Urinary bladder (tissue), 4 donors: Measurements from ENCODE around the gene RBM33. TPM values are rescaled to one million over a fixed set of nuclear protein-coding genes. Genes with fewer than 3 reads are reported as not detected.

Source experiments
- DNase-seq: peaks from one replicate; pipeline ENCODE4 v3.0.0-alpha.2; 2015; ENCODE audit errors: extremely low spot score
- H3K27ac ChIP-seq: one replicate; pipeline ENCODE4 v1.5.1; 2013; ENCODE audit warnings: low read depth, mild to moderate bottlenecking, moderate library complexity
- H3K36me3 ChIP-seq: one replicate; pipeline ENCODE4 v1.6.1; 2013; ENCODE audit warnings: mild to moderate bottlenecking, moderate library complexity; ENCODE audit not compliant: insufficient read depth
- H3K4me1 ChIP-seq: one replicate; pipeline ENCODE4 v1.6.1; 2013; ENCODE audit warnings: mild to moderate bottlenecking, moderate library complexity; ENCODE audit not compliant: insufficient read depth
- H3K4me3 ChIP-seq: one replicate; pipeline ENCODE4 v1.5.1; 2013; ENCODE audit warnings: low read depth, low read length
- WGBS: extraction: QIAGEN DNeasy Blood & Tissue Kit; methylation state at CpG from one replicate; pipeline ENCODE4 v1.1.7; 2013; 5-methylcytosine and 5-hydroxymethylcytosine counted together
- polyA plus RNA-seq: library from polyadenylated mRNA; stranded (reverse); fragments of 200-250 nt; gene quantifications from one replicate; pipeline ENCODE4 v1.2.3, GENCODE V29; 2013
- total RNA-seq: library from RNA; depleted of rRNA; stranded (reverse); fragments of >200 nt; gene quantifications from one replicate; pipeline ENCODE4 v1.2.3, GENCODE V29; 2014
- donor health status: healthy with polysubstance abuse.
- donor health status: healthy.

RBM33 gene
- total and polyA plus RNA-seq, 2 donors: 15.6 to 49.2 TPM

- 89% methylated on average over 14 of the region's 14 CpGs for WGBS
Measured at GRCh38 chr7:155733582-155734444, 89.4 kb downstream of the RBM33 start.

GRCh38 chr7:155734445-155734809 lies 90.0 kb downstream of the RBM33 start:
- Histone ChIP-seq H3K4me1 (no peaks in the 10 kb centered on the region), H3K27ac (no peak overlapping the region), H3K4me3 (no peak overlapping the region), H3K36me3 (no peaks in the 10 kb centered on the region)
- DNase-seq: no peak
- WGBS: 80% methylated on average over 3 of the region's 3 CpGs

More at GRCh38 chr7:155733582-155734444, 89.4 kb downstream of the RBM33 start:
- Histone ChIP-seq H3K4me1 (no peaks in the 10 kb centered on the region), H3K4me3 (no peak overlapping the region), H3K27ac (no peak overlapping the region), H3K36me3 (no peaks in the 10 kb centered on the region)
- DNase-seq: no peak

GRCh38 chr7:155735442-155736115 lies 91.1 kb downstream of the RBM33 start:
- Histone ChIP-seq H3K27ac (no peak overlapping the region), H3K36me3 (no peaks in the 10 kb centered on the region), H3K4me1 (no peaks in the 10 kb centered on the region), H3K4me3 (no peak overlapping the region)
- WGBS: 86% methylated on average over 3 of the region's 3 CpGs
- no peak for DNase-seq

GRCh38 chr7:155737590-155737989 lies 93.1 kb downstream of the RBM33 start:
- Histone ChIP-seq H3K36me3 (peaks cover 3% of the 10 kb centered on the region), H3K4me1 (no peaks in the 10 kb centered on the region), H3K4me3 (no peak overlapping the region), H3K27ac (no peak overlapping the region)
- DNase-seq: no peak
- 80% methylated on average over 4 of the region's 4 CpGs for WGBS

GRCh38 chr7:155738104-155738503 lies 93.6 kb downstream of the RBM33 start:
- 83% methylated on average over 10 of the region's 10 CpGs for WGBS
- DNase-seq: no peak
- Histone ChIP-seq H3K27ac (no peak overlapping the region), H3K36me3 (peaks cover 3% of the 10 kb centered on the region), H3K4me3 (no peak overlapping the region), H3K4me1 (no peaks in the 10 kb centered on the region)

- Histone ChIP-seq H3K36me3 (peaks cover 3% of the 10 kb centered on the region), H3K4me3 (no peak overlapping the region), H3K27ac (no peak overlapping the region), H3K4me1 (no peaks in the 10 kb centered on the region)
- WGBS: 70% methylated on average over 13 of the region's 13 CpGs
- no peak for DNase-seq
Measured at GRCh38 chr7:155738652-155739537, 94.4 kb downstream of the RBM33 start.

GRCh38 chr7:155739538-155740143 lies 95.2 kb downstream of the RBM33 start:
- no peak for DNase-seq
- Histone ChIP-seq H3K27ac (no peak overlapping the region), H3K36me3 (peaks cover 3% of the 10 kb centered on the region), H3K4me3 (no peak overlapping the region), H3K4me1 (no peaks in the 10 kb centered on the region)
- WGBS: 97% methylated on average over 19 of the region's 19 CpGs

GRCh38 chr7:155741082-155741481 lies 96.6 kb downstream of the RBM33 start:
- DNase-seq: no peak
- H3K36me3 ChIP-seq: peaks cover 6% of the 10 kb centered on the region
- H3K27ac ChIP-seq: no peak overlapping the region
- WGBS: 66% methylated on average over 8 of the region's 8 CpGs
- H3K4me1 ChIP-seq: no peaks in the 10 kb centered on the region
- no peak overlapping the region for H3K4me3 ChIP-seq

- H3K4me1 ChIP-seq: no peaks in the 10 kb centered on the region
- H3K27ac ChIP-seq: no peak overlapping the region
- H3K4me3 ChIP-seq: no peak overlapping the region
- no peak for DNase-seq
- H3K36me3 ChIP-seq: peaks cover 9% of the 10 kb centered on the region
- 93% methylated on average over 16 of the region's 16 CpGs for WGBS
Measured at GRCh38 chr7:155741805-155742204, 97.3 kb downstream of the RBM33 start.

- no peak overlapping the region for H3K4me3 ChIP-seq
- no peak overlapping the region for H3K27ac ChIP-seq
- H3K4me1 ChIP-seq: no peaks in the 10 kb centered on the region
- no peak for DNase-seq
- H3K36me3 ChIP-seq: peaks cover 9% of the 10 kb centered on the region
- WGBS: 88% methylated on average over 4 of the region's 4 CpGs
Measured at GRCh38 chr7:155743177-155743576, 98.7 kb downstream of the RBM33 start.

- H3K27ac ChIP-seq: no peak overlapping the region
- no peaks in the 10 kb centered on the region for H3K4me1 ChIP-seq
- no peak for DNase-seq
- H3K4me3 ChIP-seq: no peak overlapping the region
- H3K36me3 ChIP-seq: peaks cover 9% of the 10 kb centered on the region
- 81% methylated on average over 17 of the region's 17 CpGs for WGBS
Measured at GRCh38 chr7:155744971-155745683, 100.7 kb downstream of the RBM33 start.

GRCh38 chr7:155745737-155746136 lies 101.3 kb downstream of the RBM33 start:
- Histone ChIP-seq H3K4me1 (no peaks in the 10 kb centered on the region), H3K4me3 (no peak overlapping the region), H3K27ac (no peak overlapping the region), H3K36me3 (peaks cover 9% of the 10 kb centered on the region)
- WGBS: 94% methylated on average over 9 of the region's 9 CpGs
- DNase-seq: no peak

GRCh38 chr7:155746188-155746587 lies 101.7 kb downstream of the RBM33 start:
- no peak overlapping the region for H3K27ac ChIP-seq
- 86% methylated on average over 2 of the region's 2 CpGs for WGBS
- H3K36me3 ChIP-seq: peaks cover 9% of the 10 kb centered on the region
- H3K4me1 ChIP-seq: no peaks in the 10 kb centered on the region
- DNase-seq: no peak
- H3K4me3 ChIP-seq: no peak overlapping the region
